HG02885 (cell line): Measurements from ENCODE around the gene ARID1B.
"Not testable (repeated sequence)": the region's sequence is repeated elsewhere in the genome, so short reads cannot be mapped to it uniquely, and the experiment has no call there.

ENCODE experiments used
- ATAC-seq: cut with Tn5 transposase; IDR thresholded peaks from one replicate; pipeline ENCODE4 v1.9.1; 2021; ENCODE audit warnings: mild to moderate bottlenecking; ENCODE audit not compliant: unreplicated experiment, poor library complexity

The ARID1B gene

GRCh38 chr6:157033428-157034140, 256.4 kb downstream of the ARID1B start:
- ATAC-seq: peak; percentile 34

- ATAC-seq: no peak
Observed at GRCh38 chr6:157034436-157035230, 257.5 kb downstream of the ARID1B start.

- ATAC-seq: no peak
Observed at GRCh38 chr6:157035546-157035945, 258.4 kb downstream of the ARID1B start.

GRCh38 chr6:157036245-157036711, 259.1 kb downstream of the ARID1B start:
- no peak for ATAC-seq

GRCh38 chr6:157037165-157037564, 260.0 kb downstream of the ARID1B start:
- ATAC-seq: no peak

GRCh38 chr6:157038610-157039009, 261.4 kb downstream of the ARID1B start:
- no peak for ATAC-seq

- ATAC-seq: not testable (repeated sequence)
Observed at GRCh38 chr6:157039639-157040038, 262.5 kb downstream of the ARID1B start.

- no peak for ATAC-seq
Observed at GRCh38 chr6:157040191-157040590, 263.0 kb downstream of the ARID1B start.

GRCh38 chr6:157045831-157046454, 268.8 kb downstream of the ARID1B start:
- no peak for ATAC-seq

- ATAC-seq: no peak
Observed at GRCh38 chr6:157046776-157047175, 269.6 kb downstream of the ARID1B start.

- no peak for ATAC-seq
Observed at GRCh38 chr6:157047328-157047727, 270.1 kb downstream of the ARID1B start.

GRCh38 chr6:157047951-157048350, 270.8 kb downstream of the ARID1B start:
- no peak for ATAC-seq

- no peak for ATAC-seq
Observed at GRCh38 chr6:157049133-157049532, 272.0 kb downstream of the ARID1B start.

GRCh38 chr6:157050537-157051265, 273.5 kb downstream of the ARID1B start:
- ATAC-seq: no peak

GRCh38 chr6:157054531-157054979, 277.4 kb downstream of the ARID1B start:
- ATAC-seq: peak; percentile 70

GRCh38 chr6:157055863-157056262, 278.7 kb downstream of the ARID1B start:
- no peak for ATAC-seq

- ATAC-seq: peak; percentile 71
Observed at GRCh38 chr6:157056275-157056674, 279.1 kb downstream of the ARID1B start.

GRCh38 chr6:157058574-157058973, 281.4 kb downstream of the ARID1B start:
- ATAC-seq: peak; percentile 44

- no peak for ATAC-seq
Observed at GRCh38 chr6:157059781-157060180, 282.6 kb downstream of the ARID1B start.

GRCh38 chr6:157060440-157060952, 283.3 kb downstream of the ARID1B start:
- ATAC-seq: no peak
